22Rv1 (cell line): ENCODE data around the gene SF3B3.
"Not testable (repeated sequence)": the region's sequence is repeated elsewhere in the genome, so short reads cannot be mapped to it uniquely, and the experiment has no call there.

ENCODE experiments used
- H3K27ac ChIP-seq: fragments of 450-650 bp; 2 replicates; pipeline ENCODE4 v1.5.1; 2017
- ZFX ChIP-seq: fragments of 450-650 bp; IDR thresholded peaks from 2 replicates; pipeline ENCODE4 v1.6.1; 2017; ENCODE audit warnings: antibody characterized with exemption, borderline replicate concordance
- TF ChIP-seq, protein P1 (sequence below): fragments of 450-650 bp; IDR thresholded peaks from 2 replicates; pipeline ENCODE4 v1.5.1; 2017; ENCODE audit warnings: mild to moderate bottlenecking

SF3B3 gene

DNA sequence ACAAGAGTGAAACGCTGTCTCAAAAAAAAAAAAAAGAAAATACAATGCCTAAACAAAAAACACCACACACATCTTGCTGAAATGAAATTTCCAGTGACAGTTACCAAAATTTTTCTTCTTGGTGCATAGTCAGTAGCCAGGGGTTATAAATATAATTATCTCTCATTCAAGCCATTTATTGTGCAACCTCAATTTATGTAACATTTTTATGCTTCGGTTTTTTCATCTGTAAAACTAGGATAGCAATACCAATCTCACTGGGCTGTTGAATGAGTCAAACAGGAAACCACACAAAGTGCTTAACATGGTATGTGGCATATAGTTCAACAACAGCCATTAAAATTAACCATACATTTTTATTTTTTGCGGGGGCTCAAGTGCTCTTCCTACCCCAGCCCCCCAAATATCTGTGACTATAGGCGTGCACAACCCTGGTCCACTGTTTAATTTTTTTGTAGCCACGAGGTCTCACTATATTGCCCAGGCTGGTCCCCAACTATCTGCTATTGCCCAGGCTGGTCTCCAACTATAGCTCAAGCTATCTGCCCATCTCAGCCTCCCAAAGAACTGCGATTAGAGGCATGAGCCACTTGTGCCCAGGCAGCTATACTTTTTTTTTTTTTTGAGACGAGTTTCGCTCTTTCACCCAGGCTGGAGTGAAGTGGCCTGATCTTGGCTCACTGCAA is 2.9 kb upstream of the SF3B3 start:
- TF ChIP-seq, protein P1, sequence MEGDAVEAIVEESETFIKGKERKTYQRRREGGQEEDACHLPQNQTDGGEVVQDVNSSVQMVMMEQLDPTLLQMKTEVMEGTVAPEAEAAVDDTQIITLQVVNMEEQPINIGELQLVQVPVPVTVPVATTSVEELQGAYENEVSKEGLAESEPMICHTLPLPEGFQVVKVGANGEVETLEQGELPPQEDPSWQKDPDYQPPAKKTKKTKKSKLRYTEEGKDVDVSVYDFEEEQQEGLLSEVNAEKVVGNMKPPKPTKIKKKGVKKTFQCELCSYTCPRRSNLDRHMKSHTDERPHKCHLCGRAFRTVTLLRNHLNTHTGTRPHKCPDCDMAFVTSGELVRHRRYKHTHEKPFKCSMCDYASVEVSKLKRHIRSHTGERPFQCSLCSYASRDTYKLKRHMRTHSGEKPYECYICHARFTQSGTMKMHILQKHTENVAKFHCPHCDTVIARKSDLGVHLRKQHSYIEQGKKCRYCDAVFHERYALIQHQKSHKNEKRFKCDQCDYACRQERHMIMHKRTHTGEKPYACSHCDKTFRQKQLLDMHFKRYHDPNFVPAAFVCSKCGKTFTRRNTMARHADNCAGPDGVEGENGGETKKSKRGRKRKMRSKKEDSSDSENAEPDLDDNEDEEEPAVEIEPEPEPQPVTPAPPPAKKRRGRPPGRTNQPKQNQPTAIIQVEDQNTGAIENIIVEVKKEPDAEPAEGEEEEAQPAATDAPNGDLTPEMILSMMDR = no peak
- H3K27ac ChIP-seq = no peak overlapping the region

- no peak for TF ChIP-seq ZFX
- TF ChIP-seq, protein P1 = no peak
- H3K27ac ChIP-seq = peak overlapping the region; percentile 87
Measured at GRCh38 chr16:70522216-70523075, 1.2 kb upstream of the SF3B3 start.

GRCh38 chr16:70523076-70523742 is 407 bp upstream of the SF3B3 start, which contains the start of gene COG4:
COG4 (minus strand) TSS chr16:70523554; CDS start chr16:70523543, 11 bp downstream.
- no peak for TF ChIP-seq ZFX
- TF ChIP-seq, protein P1 = no peak
- peak within 1 kb of the TSS; percentile 87 for H3K27ac ChIP-seq

- peak overlapping the region; percentile 87 for H3K27ac ChIP-seq
Measured at GRCh38 chr16:70524399-70524825, 796 bp downstream of the SF3B3 start.

DNA sequence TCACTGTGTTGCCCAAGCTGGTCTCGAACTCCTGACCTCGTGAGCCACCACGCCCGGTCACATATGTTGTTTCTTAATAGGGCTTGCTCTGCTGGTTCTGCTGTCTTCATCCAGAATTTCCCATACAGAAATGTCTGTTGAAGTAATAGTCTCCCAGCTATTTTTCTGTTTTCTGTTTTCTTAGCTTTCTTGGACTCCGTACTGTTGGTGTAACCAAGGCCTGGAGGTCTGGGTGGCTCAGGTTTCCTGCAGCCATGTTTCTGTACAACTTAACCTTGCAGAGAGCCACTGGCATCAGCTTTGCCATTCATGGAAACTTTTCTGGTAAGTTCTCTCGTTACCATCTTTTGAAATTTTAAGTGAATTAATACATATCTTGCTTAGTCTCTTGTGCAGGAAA is 2.8 kb downstream of the SF3B3 start:
- TF ChIP-seq ZFX = no peak
- TF ChIP-seq, protein P1 = no peak
- no peak overlapping the region for H3K27ac ChIP-seq

DNA sequence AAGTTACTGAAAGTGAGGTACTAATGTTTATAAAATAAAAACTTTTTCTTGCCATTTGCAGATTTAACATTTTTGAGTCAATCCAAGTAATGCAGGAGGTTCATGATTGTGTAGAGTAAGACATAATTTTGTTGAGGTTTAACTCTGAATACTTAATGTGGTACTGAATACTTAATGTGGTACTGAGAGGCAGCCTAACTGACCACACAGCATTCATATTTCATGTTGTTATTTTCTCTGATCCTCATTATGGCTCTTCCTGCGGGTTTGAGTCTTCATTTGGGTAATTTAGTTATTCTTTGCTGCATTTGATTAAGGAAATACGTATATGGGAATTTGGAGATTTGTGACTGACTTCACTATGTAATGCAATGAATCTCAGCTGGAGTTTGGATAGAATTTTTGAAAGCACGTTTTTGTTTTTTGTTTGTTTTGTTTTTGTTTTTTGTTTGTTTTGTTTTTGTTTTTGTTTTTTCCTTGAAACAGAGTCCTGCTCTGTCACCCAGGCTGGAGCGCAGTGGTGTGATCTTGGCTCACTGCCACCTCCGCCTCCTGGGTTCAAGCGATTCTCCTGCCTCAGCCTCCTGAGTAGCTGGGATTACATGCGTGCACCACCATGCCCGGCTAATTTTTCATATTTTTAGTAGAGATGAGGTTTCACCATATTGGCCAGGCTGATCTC is 3.8 kb downstream of the SF3B3 start:
- H3K27ac ChIP-seq = no peak overlapping the region
- no peak for TF ChIP-seq ZFX
- TF ChIP-seq, protein P1 = no peak

DNA sequence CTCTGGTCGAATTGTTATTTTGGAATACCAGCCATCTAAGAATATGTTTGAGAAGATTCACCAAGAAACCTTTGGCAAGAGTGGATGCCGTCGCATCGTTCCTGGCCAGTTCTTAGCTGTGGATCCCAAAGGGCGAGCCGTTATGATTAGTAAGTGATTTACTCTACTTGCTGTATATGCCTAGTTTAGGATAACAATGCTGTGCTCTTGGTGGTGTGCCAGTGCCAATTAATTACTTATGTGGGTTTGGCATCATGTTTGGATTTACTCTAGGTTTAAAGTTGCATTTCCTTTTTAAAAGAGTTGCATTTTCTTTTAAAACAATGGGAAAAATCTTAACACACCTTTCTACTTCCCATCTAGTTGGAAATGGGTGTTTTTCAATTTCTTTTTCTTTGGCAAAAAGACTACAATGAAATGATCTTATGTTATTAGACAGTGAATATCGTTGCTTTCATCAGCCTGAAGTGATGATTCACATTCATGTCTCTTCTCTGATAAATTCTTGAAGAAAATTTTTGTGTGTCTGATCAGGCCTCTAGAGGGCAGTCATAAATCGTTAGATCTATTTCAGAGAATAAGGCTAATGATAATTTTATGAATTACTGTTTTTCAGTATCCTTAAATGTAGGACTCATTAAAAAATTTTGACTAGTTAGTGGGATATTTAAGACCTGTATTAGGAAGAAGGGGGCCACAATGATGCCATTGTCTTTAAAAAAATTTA is 5.6 kb downstream of the SF3B3 start:
- no peak for TF ChIP-seq ZFX
- TF ChIP-seq, protein P1 = peak; percentile 71

GRCh38 chr16:70529954-70530353 is 6.3 kb downstream of the SF3B3 start:
- H3K27ac ChIP-seq = not testable (repeated sequence)

More for the DNA sequence above, 5.6 kb downstream of the SF3B3 start:
- no peak overlapping the region for H3K27ac ChIP-seq
